ENCODE measurements around the gene PHLDB3. TPM values are rescaled to one million over a fixed set of nuclear protein-coding genes. Genes with fewer than 3 reads are reported as not detected.

Gene PHLDB3
- total and polyA plus RNA-seq, 7 experiments from 2014 or later = 4.5 to 98.8 (median 37.8) TPM

GRCh38 chr19:43505941-43506340 is 1.4 kb upstream of the PHLDB3 start:
- H3K27me3 Mint-ChIP-seq = no peaks in the 10 kb centered on the region
- peaks cover 2 to 29% (median 15%) of the 10 kb centered on the region in 5 donors for H3K36me3 Mint-ChIP-seq
- H3K4me1 ChIP-seq (ENCODE audit: control insufficient read depth in 2 of 2, insufficient read depth in 2 of 2, low read length in 2 of 2) = peaks cover 5 to 18% of the 10 kb centered on the region in 2 donors
- ChIA-PET CTCF (interaction anchor here (1.1 to 2.7 kb wide), 2 partner anchors 14 to 59 kb away, joined by 6 to 11 read pairs; no protein-coding TSS in a partner anchor), POLR2A (interaction anchor here (2.8 to 3.1 kb wide), 2 partner anchors 27 to 67 kb away, joined by 9 to 15 read pairs; partner anchors contain the start of gene ZNF575)
- DNase-seq (no peak), ATAC-seq (no peak)
- peak overlapping the region; percentile 72 to 100 (median 90) for H3K27ac Mint-ChIP-seq
- intact Hi-C loops (cut with micrococcal nuclease) = loop anchor here in 1 of 2 donors (2.0 kb wide), 1 partner anchor 67 kb away; no protein-coding TSS in a partner anchor
- H3K27ac ChIP-seq (ENCODE audit: low read depth, low read length) = peak overlapping the region; percentile 96
- no peaks in the 10 kb centered on the region for H3K9me3 ChIP-seq (ENCODE audit: control insufficient read depth in 2 of 3, low read length in 3 of 3)
- no peak overlapping the region for H3K4me3 ChIP-seq (ENCODE audit: low read length)
- H3K27me3 ChIP-seq (ENCODE audit: control insufficient read depth in 2 of 2, insufficient read depth in 2 of 2, low read length in 2 of 2) = no peaks in the 10 kb centered on the region
- H3K4me1 Mint-ChIP-seq = peaks cover 20 to 42% (median 32%) of the 10 kb centered on the region in 7 donors
- H3K4me3 Mint-ChIP-seq = peak overlapping the region in 7 of 10 donors; percentile 15 to 94 (median 53)
- peaks cover 0 to 32% (median 0%) of the 10 kb centered on the region in 3 experiments for H3K36me3 ChIP-seq (ENCODE audit: control insufficient read depth in 2 of 3, insufficient read depth in 3 of 3, low read length in 3 of 3)
- peaks cover 0 to 2% (median 0%) of the 10 kb centered on the region in 11 donors for H3K9me3 Mint-ChIP-seq

- DNase-seq (no peak), ATAC-seq (no peak)
- intact Hi-C loops (cut with micrococcal nuclease) = loop anchor here in 1 of 2 donors (2.0 kb wide), 1 partner anchor 66 kb away; no protein-coding TSS in a partner anchor
- Histone ChIP-seq H3K27me3 (ENCODE audit: control insufficient read depth in 2 of 2, insufficient read depth in 2 of 2, low read length in 2 of 2) (no peaks in the 10 kb centered on the region), H3K4me1 (ENCODE audit: control insufficient read depth in 2 of 2, insufficient read depth in 2 of 2, low read length in 2 of 2) (peaks cover 5 to 18% of the 10 kb centered on the region in 2 donors), H3K27ac (ENCODE audit: low read depth, low read length) (peak overlapping the region; percentile 96), H3K4me3 (ENCODE audit: low read length) (peak overlapping the region; percentile 98), H3K36me3 (ENCODE audit: control insufficient read depth in 2 of 3, insufficient read depth in 3 of 3, low read length in 3 of 3) (peaks cover 0 to 26% (median 0%) of the 10 kb centered on the region in 3 experiments), H3K9me3 (ENCODE audit: control insufficient read depth in 2 of 3, low read length in 3 of 3) (no peaks in the 10 kb centered on the region)
- CTCF ChIA-PET = interaction anchor here (0.5 to 2.7 kb wide), 5 partner anchors 13 to 73 kb away, joined by 6 to 11 read pairs (median 7); no protein-coding TSS in a partner anchor
- POLR2A ChIA-PET = interaction anchor here (0.7 to 3.1 kb wide), 16 partner anchors 11 to 546 kb away, joined by 3 to 58 read pairs (median 4); partner anchors contain the start of genes IRGQ, LYPD3, ZNF575 and ZNF576
- Mint-ChIP-seq H3K27me3 (no peaks in the 10 kb centered on the region), H3K36me3 (peaks cover 5 to 25% (median 14%) of the 10 kb centered on the region in 5 donors), H3K27ac (peak overlapping the region; percentile 60 to 100 (median 92)), H3K4me3 (peak overlapping the region; percentile 29 to 94 (median 66)), H3K4me1 (peaks cover 20 to 50% (median 38%) of the 10 kb centered on the region in 7 donors), H3K9me3 (peaks cover 0 to 2% (median 0%) of the 10 kb centered on the region in 11 donors)
These were observed 575 bp upstream of the PHLDB3 start for GRCh38 chr19:43505186-43505456.

- ATAC-seq = peak; percentile 99
- CTCF ChIA-PET = interaction anchor here (1.1 to 2.7 kb wide), 6 partner anchors 16 to 71 kb away, joined by 3 to 11 read pairs (median 7); no protein-coding TSS in a partner anchor
These were observed 783 bp downstream of the PHLDB3 start for GRCh38 chr19:43503501-43504425.

GRCh38 chr19:43502419-43502976 is 2.0 kb downstream of the PHLDB3 start:
- no peaks in the 10 kb centered on the region for H3K9me3 ChIP-seq (ENCODE audit: control insufficient read depth in 2 of 3, low read length in 3 of 3)
- H3K4me1 ChIP-seq (ENCODE audit: control insufficient read depth in 2 of 2, insufficient read depth in 2 of 2, low read length in 2 of 2) = peaks cover 5 to 18% of the 10 kb centered on the region in 2 donors
- peaks cover 0 to 2% (median 0%) of the 10 kb centered on the region in 11 donors for H3K9me3 Mint-ChIP-seq
- H3K36me3 Mint-ChIP-seq = peaks cover 3 to 23% (median 17%) of the 10 kb centered on the region in 5 donors
- H3K27ac Mint-ChIP-seq = peak overlapping the region in 8 of 9 donors; percentile 16 to 100 (median 96)
- no peaks in the 10 kb centered on the region for H3K27me3 Mint-ChIP-seq
- DNase-seq = no peak
- ChIA-PET POLR2A (interaction anchor here (0.6 to 1.0 kb wide), 3 partner anchors 25 to 31 kb away, joined by 3 to 4 read pairs (median 4); partner anchors contain the start of gene ZNF575), CTCF (no interaction called here)
- ATAC-seq = no peak
- no peaks in the 10 kb centered on the region for H3K27me3 ChIP-seq (ENCODE audit: control insufficient read depth in 2 of 2, insufficient read depth in 2 of 2, low read length in 2 of 2)
- intact Hi-C loops (cut with micrococcal nuclease) = no loop called here
- H3K4me3 Mint-ChIP-seq = peak overlapping the region; percentile 90 to 98 (median 92)
- H3K4me1 Mint-ChIP-seq = peaks cover 30 to 66% (median 40%) of the 10 kb centered on the region in 7 donors
- peaks cover 0 to 33% (median 4%) of the 10 kb centered on the region in 3 experiments for H3K36me3 ChIP-seq (ENCODE audit: control insufficient read depth in 2 of 3, insufficient read depth in 3 of 3, low read length in 3 of 3)
- peak overlapping the region; percentile 96 for H3K27ac ChIP-seq (ENCODE audit: low read depth, low read length)
- no peak overlapping the region for H3K4me3 ChIP-seq (ENCODE audit: low read length)

More at GRCh38 chr19:43503501-43504425, 783 bp downstream of the PHLDB3 start:
- H3K27ac ChIP-seq (ENCODE audit: low read depth, low read length) = peak overlapping the region; percentile 96
- peaks cover 3 to 22% (median 16%) of the 10 kb centered on the region in 5 donors for H3K36me3 Mint-ChIP-seq
- H3K27me3 ChIP-seq (ENCODE audit: control insufficient read depth in 2 of 2, insufficient read depth in 2 of 2, low read length in 2 of 2) = no peaks in the 10 kb centered on the region
- no peaks in the 10 kb centered on the region for H3K9me3 ChIP-seq (ENCODE audit: control insufficient read depth in 2 of 3, low read length in 3 of 3)
- H3K4me1 Mint-ChIP-seq = peaks cover 25 to 59% (median 39%) of the 10 kb centered on the region in 7 donors
- H3K27ac Mint-ChIP-seq = peak overlapping the region; percentile 90 to 100 (median 96)
- peak overlapping the region; percentile 98 for H3K4me3 ChIP-seq (ENCODE audit: low read length)
- intact Hi-C loops (cut with micrococcal nuclease) = loop anchor here (1.0 to 2.0 kb wide), 10 partner anchors 16 to 165 kb away; partner anchors contain the start of genes ETHE1 (in 2 of the 2), ZNF575 (in 2 of the 2), IRGQ (in 1 of the 2) and ZNF428 (in 1 of the 2)
- H3K4me3 Mint-ChIP-seq = peak overlapping the region; percentile 90 to 98 (median 92)
- no peaks in the 10 kb centered on the region for H3K27me3 Mint-ChIP-seq
- H3K9me3 Mint-ChIP-seq = peaks cover 0 to 2% (median 0%) of the 10 kb centered on the region in 11 donors
- POLR2A ChIA-PET = interaction anchor here (0.6 to 3.1 kb wide), 23 partner anchors 9 to 428 kb away, joined by 3 to 58 read pairs (median 4); partner anchors contain the start of genes IRGQ, LYPD3, ZNF575 and ZNF576
- H3K36me3 ChIP-seq (ENCODE audit: control insufficient read depth in 2 of 3, insufficient read depth in 3 of 3, low read length in 3 of 3) = peaks cover 0 to 26% (median 0%) of the 10 kb centered on the region in 3 experiments
- peak; percentile 93 to 99 (median 98) for DNase-seq
- peaks cover 5 to 18% of the 10 kb centered on the region in 2 donors for H3K4me1 ChIP-seq (ENCODE audit: control insufficient read depth in 2 of 2, insufficient read depth in 2 of 2, low read length in 2 of 2)

- no peaks in the 10 kb centered on the region for H3K27me3 ChIP-seq (ENCODE audit: control insufficient read depth in 2 of 2, insufficient read depth in 2 of 2, low read length in 2 of 2)
- Mint-ChIP-seq H3K4me3 (peak overlapping the region in 5 of 10 donors; percentile 22 to 96 (median 90)), H3K36me3 (peaks cover 5 to 25% (median 20%) of the 10 kb centered on the region in 5 donors), H3K4me1 (peaks cover 30 to 66% (median 40%) of the 10 kb centered on the region in 7 donors), H3K27me3 (no peaks in the 10 kb centered on the region), H3K27ac (peak overlapping the region in 3 of 9 donors; percentile 49 to 100 (median 98)), H3K9me3 (peaks cover 0 to 2% (median 0%) of the 10 kb centered on the region in 11 donors)
- intact Hi-C loops (cut with micrococcal nuclease) = no loop called here
- H3K27ac ChIP-seq (ENCODE audit: low read depth, low read length) = peak overlapping the region; percentile 96
- H3K4me1 ChIP-seq (ENCODE audit: control insufficient read depth in 2 of 2, insufficient read depth in 2 of 2, low read length in 2 of 2) = peaks cover 5 to 18% of the 10 kb centered on the region in 2 donors
- POLR2A ChIA-PET = interaction anchor here (0.9 to 1.2 kb wide), 3 partner anchors 31 to 38 kb away, joined by 3 to 4 read pairs (median 3); partner anchors contain the start of gene ZNF575
- DNase-seq (no peak), ATAC-seq (no peak)
- no peaks in the 10 kb centered on the region for H3K9me3 ChIP-seq (ENCODE audit: control insufficient read depth in 2 of 3, low read length in 3 of 3)
- H3K36me3 ChIP-seq (ENCODE audit: control insufficient read depth in 2 of 3, insufficient read depth in 3 of 3, low read length in 3 of 3) = peaks cover 0 to 39% (median 4%) of the 10 kb centered on the region in 3 experiments
- CTCF ChIA-PET = no interaction called here
- H3K4me3 ChIP-seq (ENCODE audit: low read length) = no peak overlapping the region
These were observed 2.7 kb downstream of the PHLDB3 start for GRCh38 chr19:43501661-43502418.
